ENCODE data around the gene BABAM2.
"Not testable (repeated sequence)": the region's sequence is repeated elsewhere in the genome, so short reads cannot be mapped to it uniquely, and the experiment has no call there.

BABAM2 gene

GRCh38 chr2:27976308-27976707 lies 85.8 kb downstream of the BABAM2 start:
- no peak for DNase-seq (ENCODE audit: low read depth in 2 of 2)

DNA sequence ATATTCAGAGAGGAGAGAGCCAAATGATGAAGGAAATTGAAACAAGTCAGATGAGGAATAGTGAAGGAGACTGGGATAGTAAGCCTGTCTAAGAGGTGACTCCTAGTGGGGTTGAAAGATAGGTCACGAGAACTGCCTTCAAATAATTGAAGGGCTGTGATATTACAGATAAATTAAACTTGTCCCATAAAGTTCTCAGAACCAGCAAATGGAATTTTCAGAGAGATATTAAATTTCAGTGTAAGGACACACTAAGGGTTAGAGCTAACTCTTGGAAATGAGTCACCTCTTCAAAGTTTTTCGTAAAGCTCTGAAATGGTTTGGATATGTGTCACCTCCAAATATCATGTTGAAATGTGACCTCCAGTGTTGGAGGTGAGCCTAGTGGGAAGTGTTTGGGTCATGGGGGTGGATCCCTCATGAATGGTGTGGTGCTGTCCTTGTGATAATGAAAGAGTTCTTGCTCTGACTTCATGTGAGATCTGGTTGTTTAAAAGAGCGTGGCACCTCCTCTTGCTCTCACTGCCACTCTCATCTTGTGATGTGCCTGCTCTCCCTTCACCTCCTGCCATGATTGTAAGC lies 87.3 kb downstream of the BABAM2 start:
- DNase-seq (ENCODE audit: low read depth in 2 of 2) = no peak

DNA sequence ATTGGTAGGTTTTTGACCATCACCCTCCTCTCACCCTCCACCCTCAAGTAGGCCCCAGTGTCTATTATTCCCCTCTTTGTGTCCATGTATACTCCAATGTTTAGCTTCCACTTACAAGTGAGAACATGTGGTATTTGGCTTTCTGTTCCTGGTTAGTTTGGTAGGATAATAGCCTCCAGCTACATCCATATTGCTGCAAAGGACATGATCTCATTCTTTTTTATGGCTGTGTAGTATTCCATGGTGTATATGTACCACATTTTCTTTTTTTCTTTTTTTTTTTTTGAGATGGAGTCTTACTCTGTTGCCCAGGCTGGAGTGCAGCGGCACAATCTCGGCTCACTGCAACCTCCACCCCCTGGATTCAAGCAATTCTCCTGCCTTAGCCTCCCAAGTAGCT lies 88.2 kb downstream of the BABAM2 start:
- not testable (repeated sequence) for DNase-seq (ENCODE audit: low read depth in 2 of 2)

DNA sequence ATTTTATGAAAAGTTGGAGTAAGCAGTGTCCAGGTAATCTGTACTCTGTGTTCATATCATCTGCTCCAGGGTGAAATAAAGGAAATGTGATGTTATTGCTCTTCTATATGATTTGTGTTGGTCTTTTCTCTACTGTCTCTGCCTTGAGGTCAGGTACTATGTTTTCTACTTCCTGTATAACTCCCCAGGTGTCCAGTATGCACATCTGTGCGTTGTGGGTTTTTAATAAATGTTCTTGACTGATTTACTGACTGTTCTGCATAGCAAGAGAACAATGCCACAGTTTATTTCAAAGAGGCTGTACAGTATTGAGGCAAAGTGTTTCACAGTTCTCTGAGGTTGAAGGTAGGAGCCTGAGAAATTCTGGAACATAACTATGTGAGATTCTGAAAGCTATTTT lies 89.7 kb downstream of the BABAM2 start:
- no peak for DNase-seq (ENCODE audit: low read depth in 2 of 2)

DNA sequence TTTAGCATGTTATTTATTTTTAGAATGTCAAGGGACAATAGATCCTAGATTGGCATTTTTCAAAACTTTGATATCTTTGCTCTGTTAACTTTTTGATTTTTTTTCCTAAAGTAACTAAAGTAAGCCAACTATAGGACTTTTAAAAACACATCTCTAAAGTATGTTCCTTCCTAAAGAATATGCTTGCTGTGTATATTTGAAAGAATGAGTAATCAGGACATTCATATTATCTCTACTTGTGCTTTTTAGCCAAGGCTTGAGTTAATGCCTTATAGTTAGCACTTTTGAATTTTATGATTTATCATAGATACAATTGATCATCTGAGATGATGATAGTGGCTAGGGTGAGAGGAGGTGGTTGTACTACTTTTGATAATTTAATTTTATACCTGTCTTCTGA lies 93.6 kb downstream of the BABAM2 start:
- no peak for DNase-seq (ENCODE audit: low read depth in 2 of 2)

DNA sequence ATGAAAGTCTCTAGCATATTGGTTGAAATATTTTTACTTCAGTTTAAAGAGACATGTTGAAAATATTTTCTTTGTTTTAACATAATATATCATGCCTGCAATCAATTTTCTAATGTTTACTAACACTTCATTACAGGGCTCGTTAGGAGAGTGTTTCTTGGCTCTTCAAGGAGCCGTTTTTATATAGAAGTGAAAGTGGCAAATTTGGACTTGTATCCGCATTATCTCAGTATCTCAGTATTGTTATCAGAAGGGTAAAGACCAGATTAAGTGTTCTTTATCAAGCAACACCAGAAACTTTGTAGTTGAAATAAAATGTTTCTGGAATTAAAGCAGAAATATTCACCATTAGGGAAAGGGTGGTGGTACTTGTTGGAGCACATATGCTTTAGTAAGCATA lies 97.8 kb downstream of the BABAM2 start:
- DNase-seq (ENCODE audit: low read depth in 2 of 2) = no peak

DNA sequence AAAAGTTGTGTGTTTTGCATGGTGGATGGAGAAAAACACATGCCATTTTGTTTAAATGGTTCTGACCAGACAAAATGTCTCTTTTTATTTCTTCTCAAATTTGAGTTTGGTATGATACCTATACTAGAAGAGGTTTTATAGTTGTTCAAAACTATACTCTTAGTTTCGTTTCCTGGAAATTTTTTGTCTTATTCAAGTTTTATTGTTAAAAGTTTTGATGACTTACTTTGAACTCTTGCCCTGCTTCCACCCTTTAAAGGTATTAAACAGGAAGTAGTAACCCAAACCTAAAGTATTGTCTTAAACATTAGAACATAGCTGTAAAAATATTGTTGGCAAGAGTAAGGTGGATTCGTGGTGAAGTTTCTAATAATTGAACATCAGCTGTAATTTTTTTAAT lies 98.2 kb downstream of the BABAM2 start:
- no peak for DNase-seq (ENCODE audit: low read depth in 2 of 2)

GRCh38 chr2:27989149-27989548 lies 98.6 kb downstream of the BABAM2 start:
- no peak for DNase-seq (ENCODE audit: low read depth in 2 of 2)

DNA sequence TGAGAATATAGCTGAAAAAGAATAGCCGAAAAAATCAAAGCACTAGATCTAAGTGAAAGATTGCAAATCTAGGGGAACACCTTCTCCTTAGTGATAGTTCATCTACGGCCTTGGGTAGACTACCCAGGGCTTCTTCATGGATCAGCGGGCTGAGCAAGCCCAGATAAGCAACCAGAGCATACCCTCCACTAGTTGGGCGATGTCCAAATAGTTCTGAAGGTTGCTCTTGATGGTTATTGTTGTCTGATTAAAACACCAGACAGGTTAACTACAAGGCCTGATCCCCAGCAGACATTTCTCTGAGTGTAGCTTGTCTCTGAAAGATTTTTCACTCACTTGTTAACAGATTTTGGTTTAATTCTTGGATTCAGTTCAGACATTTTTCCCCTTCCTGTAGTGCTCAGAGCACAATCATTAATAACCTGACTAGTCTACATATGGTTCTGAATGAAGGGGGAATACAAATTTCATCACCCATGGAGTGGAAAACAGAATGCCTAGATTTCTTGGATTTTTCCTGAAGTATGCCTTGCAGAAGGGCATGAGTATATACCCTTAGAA lies 99.6 kb downstream of the BABAM2 start:
- no peak for DNase-seq (ENCODE audit: low read depth in 2 of 2)

- DNase-seq (ENCODE audit: low read depth in 2 of 2) = no peak
These were observed 100.6 kb downstream of the BABAM2 start for GRCh38 chr2:27991146-27991545.

- no peak for DNase-seq (ENCODE audit: low read depth in 2 of 2)
These were observed 102.4 kb downstream of the BABAM2 start for GRCh38 chr2:27992787-27993401.

DNA sequence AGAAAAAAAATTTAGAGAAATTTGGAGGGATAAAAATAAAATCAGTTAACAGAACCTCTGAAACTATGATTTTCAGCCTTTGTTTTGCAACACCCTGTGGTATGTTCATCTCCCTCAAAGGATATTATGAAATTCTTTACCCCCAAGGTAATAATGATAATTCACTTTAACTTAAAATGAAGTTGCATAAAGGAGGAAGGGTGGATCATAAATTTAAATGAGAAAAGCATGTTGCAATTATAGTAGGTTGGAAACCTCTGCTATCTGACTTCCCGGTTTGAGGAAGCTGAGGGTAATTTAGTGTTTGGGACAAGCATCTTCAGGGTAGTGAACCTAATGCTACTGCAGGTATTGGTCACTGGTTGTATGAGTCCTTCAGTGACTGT lies 102.9 kb downstream of the BABAM2 start:
- no peak for DNase-seq (ENCODE audit: low read depth in 2 of 2)

DNA sequence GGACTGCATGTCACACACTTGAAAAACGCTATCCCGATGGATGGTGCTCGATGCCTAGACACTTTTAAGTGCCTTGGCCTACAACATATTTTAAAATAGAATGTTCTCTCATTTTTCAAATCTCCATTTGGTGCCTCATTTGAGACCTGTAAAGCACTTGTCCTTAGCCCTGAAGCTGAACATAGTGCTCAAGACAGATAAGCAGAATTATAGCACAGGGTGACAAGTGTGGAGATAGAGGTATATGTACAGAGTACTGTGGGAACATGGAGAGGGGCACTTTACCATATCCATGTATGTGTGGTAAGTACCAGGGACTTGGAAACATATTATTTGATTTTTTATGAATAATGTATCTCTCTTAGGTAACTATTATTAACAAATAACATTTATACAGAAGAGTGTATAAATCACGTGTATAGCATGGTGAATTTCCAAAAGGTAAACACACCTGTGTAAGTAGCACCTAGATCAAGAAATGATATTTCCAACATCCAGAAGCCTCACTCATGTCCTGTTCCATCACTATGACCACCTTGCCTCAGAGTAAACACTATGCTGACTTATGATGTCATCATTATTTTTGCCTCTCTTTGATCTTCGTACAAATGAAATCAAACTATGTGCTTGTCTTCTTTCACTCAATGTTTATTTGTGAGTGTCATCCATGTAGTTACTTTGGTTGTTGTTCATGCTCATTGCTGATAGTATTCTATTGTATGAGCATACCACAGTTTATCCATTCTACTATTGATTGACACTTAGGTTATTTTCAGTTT lies 103.6 kb downstream of the BABAM2 start:
- no peak for DNase-seq (ENCODE audit: low read depth in 2 of 2)

- DNase-seq (ENCODE audit: low read depth in 2 of 2) = no peak
These were observed 105.8 kb downstream of the BABAM2 start for GRCh38 chr2:27996156-27996922.

GRCh38 chr2:28000287-28000686 lies 109.8 kb downstream of the BABAM2 start:
- DNase-seq (ENCODE audit: low read depth in 2 of 2) = no peak

DNA sequence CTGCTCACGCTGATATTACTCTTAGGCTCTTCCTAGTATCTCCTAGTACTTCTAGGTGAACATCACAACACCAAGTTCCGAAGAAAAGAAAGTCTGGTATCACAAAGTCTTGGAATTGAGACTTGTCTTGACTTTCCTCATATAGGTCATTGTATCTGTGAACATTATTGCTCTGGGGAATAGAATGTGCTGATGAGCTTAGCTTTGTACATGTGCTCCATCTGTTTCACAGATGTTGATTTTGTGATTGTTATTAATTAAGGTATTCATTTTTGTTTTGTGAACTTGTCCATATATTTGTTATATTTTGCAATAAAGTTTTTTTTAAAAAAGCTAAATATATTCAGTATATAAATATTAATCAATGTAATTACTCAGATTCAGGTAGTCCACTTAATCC lies 111.7 kb downstream of the BABAM2 start:
- no peak for DNase-seq (ENCODE audit: low read depth in 2 of 2)

- no peak for DNase-seq (ENCODE audit: low read depth in 2 of 2)
These were observed 113.6 kb downstream of the BABAM2 start for GRCh38 chr2:28004086-28004485.

DNA sequence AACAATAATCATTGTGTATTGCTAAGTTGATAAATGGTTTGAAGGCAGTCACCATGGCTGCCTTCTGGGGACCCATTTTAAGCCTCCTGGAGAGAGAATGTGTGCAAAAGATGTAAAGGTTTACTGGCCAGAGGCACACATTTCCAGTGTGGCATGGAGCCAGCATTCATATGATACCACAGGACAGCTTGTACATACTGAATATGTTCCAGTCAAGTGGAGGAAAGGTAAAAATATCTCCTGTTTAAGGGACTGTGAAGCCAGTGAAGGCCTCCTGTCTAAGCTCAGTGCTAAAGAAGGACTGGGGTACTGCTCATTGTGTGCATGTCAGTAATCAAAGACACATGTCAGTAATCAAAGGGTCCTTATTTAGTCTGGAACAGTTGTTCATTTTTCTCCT lies 119.2 kb downstream of the BABAM2 start:
- DNase-seq (ENCODE audit: low read depth in 2 of 2) = no peak

DNA sequence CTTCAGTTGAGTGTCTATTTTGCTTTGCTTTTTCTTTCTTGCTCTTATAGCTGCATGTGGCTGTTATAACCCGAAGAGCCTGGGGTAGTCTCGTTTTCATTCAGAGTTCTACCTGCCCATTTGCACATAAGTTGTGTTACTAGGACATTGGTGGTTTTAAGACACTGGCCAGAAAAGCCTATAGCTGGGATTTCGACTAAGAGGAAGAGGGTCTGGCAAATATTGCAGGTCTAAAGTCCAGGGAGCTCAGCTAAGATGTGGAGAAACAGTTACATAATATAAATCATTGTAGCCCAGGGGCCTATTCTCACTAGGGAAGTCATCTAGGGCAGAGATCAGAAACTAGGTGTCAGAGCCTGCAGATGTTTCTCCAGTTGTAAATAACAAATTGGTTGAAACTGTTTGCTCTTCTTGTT lies 120.8 kb downstream of the BABAM2 start:
- no peak for DNase-seq (ENCODE audit: low read depth in 2 of 2)

GRCh38 chr2:28018474-28018873 lies 127.9 kb downstream of the BABAM2 start:
- DNase-seq (ENCODE audit: low read depth in 2 of 2) = not testable (repeated sequence)

GRCh38 chr2:28019521-28019920 lies 129.0 kb downstream of the BABAM2 start:
- DNase-seq (ENCODE audit: low read depth in 2 of 2) = not testable (repeated sequence)

- DNase-seq (ENCODE audit: low read depth in 2 of 2) = no peak
These were observed 131.4 kb downstream of the BABAM2 start for GRCh38 chr2:28021898-28022297.

Data from activated CD4-positive, alpha-beta T cell treated with anti-CD3 and anti-CD28 coated beads for 24 hours (primary cell).